ENCODE data around the gene YES1. TPM values are rescaled to one million over a fixed set of nuclear protein-coding genes. Genes with fewer than 3 reads are reported as not detected.
"Not testable (repeated sequence)": the region's sequence is repeated elsewhere in the genome, so short reads cannot be mapped to it uniquely, and the experiment has no call there.

The YES1 gene
- total RNA-seq, 4 donors from 2014 or later, result 75.2 to 149 (median 108) TPM

DNA sequence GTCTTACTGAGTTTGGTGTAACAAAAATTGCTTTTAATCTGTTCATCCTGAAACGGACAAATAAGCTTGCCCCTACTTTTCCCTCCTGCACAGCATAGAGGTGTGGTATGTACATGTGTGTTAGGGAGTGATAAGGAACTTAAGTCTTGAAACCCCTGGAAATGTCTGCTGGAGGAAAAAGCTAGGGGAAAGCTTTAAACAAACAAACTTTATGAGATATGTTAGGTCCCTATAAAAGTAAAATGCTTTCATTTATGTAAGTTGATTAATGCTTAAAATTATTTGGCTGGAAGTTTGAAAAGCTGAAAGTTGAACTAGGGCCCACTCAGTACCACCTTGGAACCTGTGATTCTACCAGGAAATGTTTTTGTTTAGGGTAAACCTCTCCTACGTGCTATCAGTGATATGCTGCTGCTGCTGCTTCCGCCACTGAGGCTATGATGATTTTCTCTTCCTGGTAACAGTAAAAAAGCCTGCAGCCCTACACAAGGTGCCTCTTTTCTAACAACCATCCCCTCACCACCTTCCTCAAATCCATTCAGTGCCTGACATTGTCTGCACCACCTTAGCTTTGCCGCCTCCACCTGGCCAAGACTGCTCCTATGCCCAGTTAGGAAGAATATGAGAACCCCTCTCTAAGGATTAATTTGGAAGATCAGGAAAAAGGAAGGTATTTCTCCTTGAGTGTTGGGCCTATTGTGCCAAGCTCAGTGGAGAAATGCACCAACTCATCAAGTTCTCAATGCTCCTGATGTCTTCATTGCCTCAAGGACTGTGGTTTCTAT lies 2.5 kb upstream of the YES1 start:
- ATAC-seq (ENCODE audit: low FRiP score), result no peak
- TF ChIP-seq, protein P1, sequence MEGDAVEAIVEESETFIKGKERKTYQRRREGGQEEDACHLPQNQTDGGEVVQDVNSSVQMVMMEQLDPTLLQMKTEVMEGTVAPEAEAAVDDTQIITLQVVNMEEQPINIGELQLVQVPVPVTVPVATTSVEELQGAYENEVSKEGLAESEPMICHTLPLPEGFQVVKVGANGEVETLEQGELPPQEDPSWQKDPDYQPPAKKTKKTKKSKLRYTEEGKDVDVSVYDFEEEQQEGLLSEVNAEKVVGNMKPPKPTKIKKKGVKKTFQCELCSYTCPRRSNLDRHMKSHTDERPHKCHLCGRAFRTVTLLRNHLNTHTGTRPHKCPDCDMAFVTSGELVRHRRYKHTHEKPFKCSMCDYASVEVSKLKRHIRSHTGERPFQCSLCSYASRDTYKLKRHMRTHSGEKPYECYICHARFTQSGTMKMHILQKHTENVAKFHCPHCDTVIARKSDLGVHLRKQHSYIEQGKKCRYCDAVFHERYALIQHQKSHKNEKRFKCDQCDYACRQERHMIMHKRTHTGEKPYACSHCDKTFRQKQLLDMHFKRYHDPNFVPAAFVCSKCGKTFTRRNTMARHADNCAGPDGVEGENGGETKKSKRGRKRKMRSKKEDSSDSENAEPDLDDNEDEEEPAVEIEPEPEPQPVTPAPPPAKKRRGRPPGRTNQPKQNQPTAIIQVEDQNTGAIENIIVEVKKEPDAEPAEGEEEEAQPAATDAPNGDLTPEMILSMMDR (IDR thresholded peaks at IDR 0.05), result no peak

DNA sequence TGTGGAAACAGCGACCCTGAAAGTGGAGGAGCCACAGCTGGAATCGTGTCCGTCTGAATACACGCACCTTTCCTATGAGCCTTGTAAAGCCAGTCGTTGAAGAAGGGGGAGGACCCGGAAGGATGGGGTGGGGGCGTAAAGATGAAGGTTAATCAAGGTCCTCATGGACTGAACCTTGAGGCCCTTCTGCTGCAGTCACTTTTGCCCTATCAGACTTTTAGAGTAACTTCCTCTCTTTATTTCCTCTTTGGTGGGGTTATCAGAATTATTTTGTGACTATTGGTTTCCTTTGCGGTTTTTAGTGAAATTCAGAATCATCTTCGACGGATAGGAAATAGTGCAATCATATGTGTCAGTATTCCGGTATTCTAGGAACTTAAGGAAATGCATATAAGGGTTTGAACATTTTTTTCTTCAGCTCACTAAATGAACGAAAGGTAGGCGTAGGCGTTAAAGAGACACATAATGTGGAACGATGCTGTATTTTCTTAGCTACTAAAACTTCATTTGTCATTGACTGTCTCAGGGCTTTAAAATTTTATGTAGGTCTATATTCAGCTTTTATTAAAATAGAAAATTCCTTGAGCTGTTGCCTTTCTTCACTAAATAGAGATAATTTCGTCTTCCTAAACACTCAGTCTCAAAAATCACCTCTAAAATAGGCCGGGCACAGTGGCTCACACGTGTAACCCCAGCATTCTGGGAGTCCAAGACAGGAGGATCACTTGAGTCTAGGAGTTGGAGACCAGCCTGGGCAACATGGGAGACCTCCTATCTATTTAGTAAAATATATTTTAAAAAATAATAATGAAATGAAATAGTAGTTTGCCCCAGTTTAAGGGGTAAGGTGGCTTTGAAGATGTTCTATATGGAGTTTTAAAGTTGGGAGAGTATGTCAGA lies 1.4 kb upstream of the YES1 start:
- no peak for DNase-seq (ENCODE audit: low spot score)
- TF ChIP-seq, protein P1 (IDR thresholded peaks at IDR 0.05), result no peak
- ATAC-seq (ENCODE audit: low FRiP score), result no peak

More for the DNA sequence above, 2.5 kb upstream of the YES1 start:
- DNase-seq (ENCODE audit: low spot score), result no peak

DNA sequence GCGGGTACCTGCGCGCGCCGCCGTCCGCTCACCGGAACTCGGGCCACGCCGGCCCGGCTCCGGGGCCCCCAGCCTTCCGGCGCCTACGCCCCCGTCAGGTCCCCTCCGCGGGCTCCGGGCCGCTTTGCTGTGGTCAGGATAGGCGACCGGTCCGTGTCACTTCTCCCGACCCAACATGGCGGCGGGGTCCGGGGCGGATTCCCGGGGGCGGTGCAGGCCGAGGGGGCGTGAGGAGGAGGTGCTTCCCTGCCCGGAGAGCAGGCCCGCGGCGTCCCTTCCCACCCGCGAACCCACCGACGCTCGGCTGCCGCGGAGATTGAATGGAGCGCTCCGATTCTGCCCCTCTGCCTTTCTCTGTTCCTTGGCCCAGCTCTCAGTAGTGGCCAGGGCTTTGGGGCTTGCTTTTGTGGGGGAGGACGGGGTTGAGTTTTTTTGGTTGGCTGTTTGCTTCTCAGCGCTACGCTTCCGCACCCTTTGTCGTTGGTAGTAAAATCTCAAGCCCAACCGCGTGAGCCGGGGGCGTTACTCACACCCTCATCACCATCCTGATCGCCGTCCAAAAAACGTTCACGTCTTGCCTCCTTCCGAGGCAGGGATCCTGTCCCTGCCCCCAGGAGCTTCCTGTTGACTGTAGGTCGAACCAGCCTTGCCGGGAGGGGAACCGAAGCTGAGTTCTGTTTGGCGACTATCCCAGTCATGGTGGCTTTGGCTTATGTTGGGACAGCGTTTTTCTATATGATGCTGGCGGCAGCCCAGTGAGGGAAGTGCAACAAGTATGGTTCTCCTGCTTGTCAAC lies 532 bp upstream of the YES1 start:
- TF ChIP-seq, protein P1 (IDR thresholded peaks at IDR 0.05), result no peak
- peak; percentile 64 for DNase-seq (ENCODE audit: low spot score)
- ATAC-seq (ENCODE audit: low FRiP score), result peak; percentile 90

DNA sequence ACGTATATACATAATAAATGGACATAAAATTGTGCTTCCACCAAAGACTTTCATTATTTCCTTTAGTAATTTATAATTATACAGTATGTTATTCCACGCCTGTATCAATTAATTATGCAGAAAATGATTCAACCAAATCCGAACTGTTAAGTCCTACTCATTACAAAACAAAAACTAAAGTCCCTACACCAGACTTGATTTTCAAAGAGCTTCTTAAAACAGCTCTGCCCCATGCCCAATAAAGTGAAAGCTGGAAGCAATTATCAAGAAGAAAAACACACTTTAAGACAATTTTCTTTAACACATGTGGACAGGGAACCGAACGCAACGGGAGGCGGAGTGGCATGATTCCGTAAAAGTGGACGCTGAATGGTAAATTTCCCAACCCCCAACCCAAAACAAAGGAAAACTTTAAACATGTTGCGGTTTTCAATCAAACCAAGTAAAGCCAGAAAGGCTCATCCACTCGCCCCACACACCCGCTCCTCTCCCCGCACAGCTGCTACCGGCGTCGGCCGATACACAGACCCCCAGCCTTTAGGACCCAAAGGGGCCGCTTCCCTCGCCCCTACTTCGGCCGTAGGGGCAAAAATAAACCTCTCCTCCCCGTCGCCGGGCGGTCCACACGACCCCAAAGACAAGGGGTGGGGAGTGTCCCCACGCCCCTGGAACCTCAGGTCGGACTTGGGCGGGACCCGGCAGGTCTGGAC lies 705 bp downstream of the YES1 start:
- DNase-seq (ENCODE audit: low spot score) (no peak), ATAC-seq (ENCODE audit: low FRiP score) (no peak)
- TF ChIP-seq, protein P1 (IDR thresholded peaks at IDR 0.05), result no peak

DNA sequence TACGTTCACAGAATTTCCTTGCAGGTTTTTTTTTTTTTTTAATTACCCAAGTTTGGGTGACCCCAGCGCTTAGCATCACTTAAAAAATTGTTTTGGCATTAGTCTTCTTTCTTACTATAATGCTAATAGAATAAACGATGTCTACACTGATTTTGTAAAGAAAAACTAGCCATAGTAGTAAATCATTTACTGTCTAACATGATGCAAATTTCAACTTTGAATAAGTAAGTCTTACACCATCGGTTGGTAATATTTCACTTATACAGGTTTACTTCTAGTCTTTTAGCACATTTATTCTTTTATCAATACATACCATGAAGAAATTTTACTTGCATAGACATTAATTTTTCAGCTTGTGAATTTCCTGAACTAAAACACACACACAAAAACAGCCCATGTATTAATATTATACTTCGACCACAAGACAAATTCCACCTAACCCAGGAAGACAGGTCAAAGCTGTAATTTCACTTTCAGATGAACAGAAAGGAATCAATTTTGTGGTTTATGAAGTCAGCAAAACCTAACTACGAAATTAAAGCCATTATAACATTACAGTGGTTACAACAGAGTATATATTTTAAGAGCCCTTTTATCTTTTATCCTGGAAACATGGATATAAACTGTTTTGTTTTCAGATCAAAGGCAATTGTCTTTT lies 1.9 kb downstream of the YES1 start:
- TF ChIP-seq, protein P1 (IDR thresholded peaks at IDR 0.05), result no peak
- DNase-seq (ENCODE audit: low spot score), result no peak
- no peak for ATAC-seq (ENCODE audit: low FRiP score)

DNA sequence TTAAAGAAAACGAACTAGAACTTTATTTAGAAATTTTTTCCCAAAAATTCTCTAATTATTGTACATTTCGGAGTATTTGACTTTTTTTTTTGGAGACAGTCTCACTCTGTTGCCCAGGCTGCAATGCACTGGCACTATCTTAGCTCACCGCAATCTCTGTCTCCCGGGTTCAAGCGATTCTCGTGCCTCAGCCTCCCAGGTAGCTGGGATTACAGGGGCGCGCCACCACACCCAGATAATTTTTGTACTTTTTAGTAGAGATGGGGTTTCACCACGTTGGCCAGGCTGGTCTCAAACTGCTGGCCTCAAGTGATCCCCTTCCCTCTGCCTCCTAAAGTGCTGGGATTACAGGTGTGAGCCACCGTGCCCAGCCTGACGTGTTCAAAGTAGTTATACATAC lies 2.8 kb downstream of the YES1 start:
- not testable (repeated sequence) for ATAC-seq (ENCODE audit: low FRiP score); DNase-seq (ENCODE audit: low spot score)

Measured in omental fat pad (tissue), 4 donors.